Activated naive CD8-positive, alpha-beta T cell treated with anti-CD3 and anti-CD28 coated beads, Interleukin-2, amount 10 ng/mL, durations not matched to agents 7 days and 5 days (primary cell): ENCODE results near the gene GABBR2. TPM values are rescaled to one million over a fixed set of nuclear protein-coding genes. Genes with fewer than 3 reads are reported as not detected.
"Not testable (repeated sequence)": the region's sequence is repeated elsewhere in the genome, so short reads cannot be mapped to it uniquely, and the experiment has no call there.

Source experiments
- ATAC-seq: fragments of 150-1000 bp; cut with Tn5 transposase; one replicate; pipeline ENCODE4 v1.10.0; 2021; ENCODE audit warnings: low read depth, moderate library complexity
- POLR2A ChIA-PET: fragments of 350-600 bp; sonication (Branson Sonifier 250); formaldehyde crosslinking; loops from one replicate; lab custom pipeline; 2021; ENCODE audit warnings: antibody characterized with exemption; lab: Charles Lee
- DNase-seq: peaks from one replicate; pipeline ENCODE4 v3.0.0; 2021
- H3K27ac Mint-ChIP-seq: one replicate; pipeline ENCODE4 v1.8.0; 2022; ENCODE audit warnings: mild to moderate bottlenecking, mixed read lengths
- H3K27me3 Mint-ChIP-seq: one replicate; pipeline ENCODE4 v1.8.0; 2022; ENCODE audit warnings: mild to moderate bottlenecking, moderate library complexity, mixed read lengths
- H3K36me3 Mint-ChIP-seq: one replicate; pipeline ENCODE4 v1.8.0; 2021; ENCODE audit warnings: mild to moderate bottlenecking, mixed read lengths
- H3K4me1 Mint-ChIP-seq: one replicate; pipeline ENCODE4 v1.8.0; 2021; ENCODE audit warnings: mixed read lengths
- H3K4me3 Mint-ChIP-seq: one replicate; pipeline ENCODE4 v1.8.0; 2022; ENCODE audit warnings: mild to moderate bottlenecking, moderate library complexity, mixed read lengths
- H3K9me3 Mint-ChIP-seq: one replicate; pipeline ENCODE4 v1.8.0; 2021; ENCODE audit warnings: mixed read lengths
- total RNA-seq, 2 experiments: library from RNA; stranded (reverse); gene quantifications; one replicate each; pipeline ENCODE4 v1.2.3, GENCODE V29; 2021

GABBR2 gene
- total RNA-seq, 2 experiments from 2014 or later = not detected

GRCh38 chr9:98468567-98469239, 240.0 kb downstream of the GABBR2 start:
- no peak overlapping the region for H3K27ac Mint-ChIP-seq
- no peak for DNase-seq
- H3K4me1 Mint-ChIP-seq = no peaks in the 10 kb centered on the region
- H3K27me3 Mint-ChIP-seq = no peaks in the 10 kb centered on the region
- no peaks in the 10 kb centered on the region for H3K36me3 Mint-ChIP-seq
- peaks cover 2% of the 10 kb centered on the region for H3K9me3 Mint-ChIP-seq
- no peak overlapping the region for H3K4me3 Mint-ChIP-seq
- ATAC-seq = no peak
- POLR2A ChIA-PET = no interaction called here

GRCh38 chr9:98465799-98466198, 242.9 kb downstream of the GABBR2 start:
- H3K36me3 Mint-ChIP-seq = no peaks in the 10 kb centered on the region
- no peak overlapping the region for H3K4me3 Mint-ChIP-seq
- ATAC-seq (no peak), DNase-seq (no peak)
- no peaks in the 10 kb centered on the region for H3K27me3 Mint-ChIP-seq
- H3K9me3 Mint-ChIP-seq = peaks cover 7% of the 10 kb centered on the region
- no peak overlapping the region for H3K27ac Mint-ChIP-seq
- POLR2A ChIA-PET = no interaction called here
- H3K4me1 Mint-ChIP-seq = no peaks in the 10 kb centered on the region

- H3K27me3 Mint-ChIP-seq, H3K4me1 Mint-ChIP-seq, H3K27ac Mint-ChIP-seq, POLR2A ChIA-PET, H3K4me3 Mint-ChIP-seq, DNase-seq, ATAC-seq, H3K36me3 Mint-ChIP-seq, H3K9me3 Mint-ChIP-seq: not testable (repeated sequence)
These were observed 244.5 kb downstream of the GABBR2 start for GRCh38 chr9:98464156-98464690.

GRCh38 chr9:98462310-98462709, 246.4 kb downstream of the GABBR2 start:
- POLR2A ChIA-PET = no interaction called here
- DNase-seq (no peak), ATAC-seq (no peak)
- no peak overlapping the region for H3K27ac Mint-ChIP-seq
- H3K4me3 Mint-ChIP-seq = no peak overlapping the region
- no peaks in the 10 kb centered on the region for H3K4me1 Mint-ChIP-seq
- peaks cover 3% of the 10 kb centered on the region for H3K27me3 Mint-ChIP-seq
- H3K36me3 Mint-ChIP-seq = no peaks in the 10 kb centered on the region
- peaks cover 9% of the 10 kb centered on the region for H3K9me3 Mint-ChIP-seq

GRCh38 chr9:98460704-98461103, 248.0 kb downstream of the GABBR2 start:
- no peak for ATAC-seq

GRCh38 chr9:98457726-98458370, 250.9 kb downstream of the GABBR2 start:
- POLR2A ChIA-PET = no interaction called here
- ATAC-seq (no peak), DNase-seq (no peak)
- H3K4me3 Mint-ChIP-seq = no peak overlapping the region
- H3K27ac Mint-ChIP-seq = no peak overlapping the region
- H3K4me1 Mint-ChIP-seq = no peaks in the 10 kb centered on the region
- peaks cover 10% of the 10 kb centered on the region for H3K27me3 Mint-ChIP-seq
- peaks cover 9% of the 10 kb centered on the region for H3K9me3 Mint-ChIP-seq
- H3K36me3 Mint-ChIP-seq = no peaks in the 10 kb centered on the region

More at GRCh38 chr9:98460704-98461103, 248.0 kb downstream of the GABBR2 start:
- H3K27ac Mint-ChIP-seq = no peak overlapping the region
- peaks cover 8% of the 10 kb centered on the region for H3K27me3 Mint-ChIP-seq
- no peaks in the 10 kb centered on the region for H3K36me3 Mint-ChIP-seq
- POLR2A ChIA-PET = no interaction called here
- H3K9me3 Mint-ChIP-seq = peaks cover 9% of the 10 kb centered on the region
- DNase-seq = no peak
- no peaks in the 10 kb centered on the region for H3K4me1 Mint-ChIP-seq
- H3K4me3 Mint-ChIP-seq = no peak overlapping the region

- no peak for ATAC-seq
- no peaks in the 10 kb centered on the region for H3K4me1 Mint-ChIP-seq
- POLR2A ChIA-PET = no interaction called here
- H3K27ac Mint-ChIP-seq = no peak overlapping the region
- H3K36me3 Mint-ChIP-seq = no peaks in the 10 kb centered on the region
- H3K27me3 Mint-ChIP-seq = peaks cover 10% of the 10 kb centered on the region
- H3K9me3 Mint-ChIP-seq = peaks cover 7% of the 10 kb centered on the region
- DNase-seq = no peak
- no peak overlapping the region for H3K4me3 Mint-ChIP-seq
These were observed 252.6 kb downstream of the GABBR2 start for GRCh38 chr9:98456156-98456613.

- ATAC-seq (no peak), DNase-seq (no peak)
- Mint-ChIP-seq H3K36me3 (no peaks in the 10 kb centered on the region), H3K9me3 (peaks cover 3% of the 10 kb centered on the region), H3K4me1 (no peaks in the 10 kb centered on the region), H3K4me3 (no peak overlapping the region), H3K27me3 (peaks cover 10% of the 10 kb centered on the region), H3K27ac (no peak overlapping the region)
- POLR2A ChIA-PET = no interaction called here
These were observed 253.2 kb downstream of the GABBR2 start for GRCh38 chr9:98455256-98456155.

- DNase-seq (no peak), ATAC-seq (no peak)
- Mint-ChIP-seq H3K4me3 (no peak overlapping the region), H3K27ac (no peak overlapping the region), H3K36me3 (no peaks in the 10 kb centered on the region), H3K27me3 (peaks cover 10% of the 10 kb centered on the region), H3K9me3 (no peaks in the 10 kb centered on the region), H3K4me1 (no peaks in the 10 kb centered on the region)
- POLR2A ChIA-PET = no interaction called here
These were observed 255.0 kb downstream of the GABBR2 start for GRCh38 chr9:98453589-98454311.

GRCh38 chr9:98451576-98451975, 257.2 kb downstream of the GABBR2 start:
- Mint-ChIP-seq H3K27ac (no peak overlapping the region), H3K36me3 (no peaks in the 10 kb centered on the region), H3K4me3 (no peak overlapping the region), H3K9me3 (no peaks in the 10 kb centered on the region), H3K4me1 (no peaks in the 10 kb centered on the region), H3K27me3 (peaks cover 3% of the 10 kb centered on the region)
- no peak for DNase-seq
- ATAC-seq = no peak
- POLR2A ChIA-PET = no interaction called here

- no peaks in the 10 kb centered on the region for H3K4me1 Mint-ChIP-seq
- DNase-seq (no peak), ATAC-seq (no peak)
- H3K4me3 Mint-ChIP-seq = no peak overlapping the region
- no peaks in the 10 kb centered on the region for H3K9me3 Mint-ChIP-seq
- peaks cover 10% of the 10 kb centered on the region for H3K27me3 Mint-ChIP-seq
- POLR2A ChIA-PET = no interaction called here
- H3K36me3 Mint-ChIP-seq = no peaks in the 10 kb centered on the region
- H3K27ac Mint-ChIP-seq = no peak overlapping the region
These were observed 258.2 kb downstream of the GABBR2 start for GRCh38 chr9:98450496-98450895.

- POLR2A ChIA-PET = no interaction called here
- ATAC-seq (no peak), DNase-seq (no peak)
- Mint-ChIP-seq H3K9me3 (no peaks in the 10 kb centered on the region), H3K4me1 (no peaks in the 10 kb centered on the region), H3K4me3 (no peak overlapping the region), H3K27ac (no peak overlapping the region), H3K36me3 (no peaks in the 10 kb centered on the region), H3K27me3 (peaks cover 10% of the 10 kb centered on the region)
These were observed 258.9 kb downstream of the GABBR2 start for GRCh38 chr9:98449871-98450270.

GRCh38 chr9:98445576-98445975, 263.2 kb downstream of the GABBR2 start:
- H3K9me3 Mint-ChIP-seq = no peaks in the 10 kb centered on the region
- no peak overlapping the region for H3K4me3 Mint-ChIP-seq
- no peaks in the 10 kb centered on the region for H3K36me3 Mint-ChIP-seq
- no peak for ATAC-seq
- H3K27me3 Mint-ChIP-seq = peaks cover 16% of the 10 kb centered on the region
- POLR2A ChIA-PET = no interaction called here
- no peaks in the 10 kb centered on the region for H3K4me1 Mint-ChIP-seq
- no peak overlapping the region for H3K27ac Mint-ChIP-seq
- DNase-seq = no peak
